Panc1 (cell line): ENCODE measurements around the gene ERC2. TPM values are rescaled to one million over a fixed set of nuclear protein-coding genes. Genes with fewer than 3 reads are reported as not detected.
"Not testable (repeated sequence)": the region's sequence is repeated elsewhere in the genome, so short reads cannot be mapped to it uniquely, and the experiment has no call there.

ENCODE experiments used
- ATAC-seq: fragments of 200-7000 bp; cut with Tn5 transposase; 2 replicates; pipeline ENCODE4 v1.9.1; 2020; ENCODE audit warnings: mild to moderate bottlenecking, moderate library complexity
- BruUV-seq: library from RNA; stranded (reverse); fragments of 400-500 nt; replicated peaks from 2 replicates; lab custom pipeline; 2021; lab: Mats Ljungman, UMichigan
- CTCF ChIA-PET: fragments of 300-600 bp; sonication (Branson Sonifier 250); formaldehyde crosslinking; loops from one replicate; lab custom pipeline; 2022; ENCODE audit warnings: antibody characterized with exemption; lab: Charles Lee
- POLR2A ChIA-PET: fragments of 300-600 bp; sonication (Branson Sonifier 250); formaldehyde crosslinking; loops from one replicate; lab custom pipeline; 2022; ENCODE audit warnings: antibody characterized with exemption; lab: Charles Lee
- DNase-seq: peaks from one replicate; pipeline ENCODE4 v3.0.0-alpha.2; 2010; ENCODE audit warnings: low read depth, low spot score
- H3K27ac ChIP-seq: 2 replicates; pipeline ENCODE4 v1.5.1; 2011; ENCODE audit warnings: mild to moderate bottlenecking, low read length, inconsistent platforms
- H3K27me3 ChIP-seq: fragments of 200-500 bp; sonication (Bioruptor generic); 2 replicates; pipeline ENCODE4 v1.6.0; 2014; ENCODE audit warnings: low read length, inconsistent platforms; ENCODE audit not compliant: control insufficient read depth, insufficient read depth
- H3K36me3 ChIP-seq: fragments of 200-500 bp; sonication (Bioruptor generic); 2 replicates; pipeline ENCODE4 v1.5.1; 2014; ENCODE audit warnings: inconsistent platforms, mild to moderate bottlenecking, low read length, moderate library complexity; ENCODE audit not compliant: control insufficient read depth, insufficient read depth
- H3K4me1 ChIP-seq: 2 replicates; pipeline ENCODE4 v1.5.1; 2011; ENCODE audit warnings: inconsistent platforms, mild to moderate bottlenecking, low read length, moderate library complexity; ENCODE audit not compliant: control insufficient read depth, insufficient read depth
- H3K4me3 ChIP-seq, 2 experiments: 2 replicates each; pipeline ENCODE4 v1.5.1; 2011 to 2012; ENCODE audit warnings: low read depth in 2 of 2, low read length in 2 of 2, mild to moderate bottlenecking in 2 of 2, inconsistent platforms in 1 of 2, moderate library complexity in 1 of 2
- H3K9me3 ChIP-seq: fragments of 200-500 bp; sonication (Bioruptor generic); 2 replicates; pipeline ENCODE4 v1.5.1; 2014; ENCODE audit warnings: low read depth, mild to moderate bottlenecking, inconsistent platforms, low read length, moderate library complexity; ENCODE audit not compliant: control insufficient read depth, insufficient read depth
- POLR2AphosphoS5 ChIP-seq: IDR thresholded peaks from 2 replicates; pipeline ENCODE4 v1.6.1; 2012; ENCODE audit warnings: mild to moderate bottlenecking, low read depth, low read length, moderate library complexity
- SIN3A ChIP-seq: IDR thresholded peaks from 2 replicates; pipeline ENCODE4 v1.6.1; 2012; ENCODE audit warnings: low read depth, mild to moderate bottlenecking, low read length, moderate library complexity, borderline replicate concordance; ENCODE audit not compliant: insufficient read depth
- TCF7L2 ChIP-seq: IDR thresholded peaks from 2 replicates; pipeline ENCODE4 v1.6.1; 2011; ENCODE audit warnings: mild to moderate bottlenecking, low read depth, low read length, inconsistent platforms
- in situ Hi-C: cut with HindIII; loops from 2 replicates; pipeline ENCODE4 v1.10.0; 2016; ENCODE audit warnings: low sequenced_read_pairs, low pct_unique_long_range_greater_than_20kb
- intact Hi-C: fragments of 100-400 bp; cut with micrococcal nuclease; formaldehyde crosslinking; loops from one replicate; pipeline ENCODE4 v1.10.0; 2022; ENCODE audit not compliant: unreplicated experiment
- total RNA-seq: library from RNA; stranded (reverse); gene quantifications from one replicate; pipeline ENCODE4 v1.2.1, GENCODE V29; 2021; ENCODE audit not compliant: unreplicated experiment
- TF ChIP-seq, protein P1 (sequence below): fragments of 450-650 bp; IDR thresholded peaks from 2 replicates; pipeline ENCODE4 v1.5.1; 2017; ENCODE audit warnings: mild to moderate bottlenecking
- TF ChIP-seq, protein P2 (sequence below), 2 experiments: IDR thresholded peaks; 2 replicates each; pipeline ENCODE4 v1.6.1; 2011 to 2012; ENCODE audit warnings: low read depth in 2 of 2, control low read depth in 1 of 2, low read length in 1 of 2, mild to moderate bottlenecking in 1 of 2, moderate library complexity in 1 of 2; ENCODE audit not compliant: insufficient read depth in 1 of 2

The ERC2 gene
- total RNA-seq, 1 experiment from 2014 or later: 0.33 TPM

DNA sequence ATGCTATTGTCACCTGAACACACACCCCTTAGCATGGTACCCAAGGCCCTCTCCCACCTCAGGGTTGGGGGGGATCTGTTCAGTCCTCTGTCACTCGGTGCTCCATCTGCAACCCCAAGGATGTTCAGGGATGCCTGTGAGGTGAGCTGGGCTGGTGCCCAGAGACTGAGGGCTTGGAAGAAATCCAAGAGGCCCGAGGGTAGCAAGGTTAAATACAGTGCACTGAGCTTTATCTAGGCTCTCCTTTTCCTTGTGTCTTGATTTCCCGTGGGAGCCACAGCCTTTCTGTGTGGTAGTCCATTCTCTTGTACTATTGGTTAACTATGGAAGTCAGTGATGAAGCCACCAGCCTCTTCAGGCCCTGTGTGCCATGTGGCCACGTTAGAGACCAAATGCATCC is 962.5 kb downstream of the ERC2 start:
- TF ChIP-seq POLR2AphosphoS5 (no peak), SIN3A (no peak), TCF7L2 (no peak)
- TF ChIP-seq, protein P1, sequence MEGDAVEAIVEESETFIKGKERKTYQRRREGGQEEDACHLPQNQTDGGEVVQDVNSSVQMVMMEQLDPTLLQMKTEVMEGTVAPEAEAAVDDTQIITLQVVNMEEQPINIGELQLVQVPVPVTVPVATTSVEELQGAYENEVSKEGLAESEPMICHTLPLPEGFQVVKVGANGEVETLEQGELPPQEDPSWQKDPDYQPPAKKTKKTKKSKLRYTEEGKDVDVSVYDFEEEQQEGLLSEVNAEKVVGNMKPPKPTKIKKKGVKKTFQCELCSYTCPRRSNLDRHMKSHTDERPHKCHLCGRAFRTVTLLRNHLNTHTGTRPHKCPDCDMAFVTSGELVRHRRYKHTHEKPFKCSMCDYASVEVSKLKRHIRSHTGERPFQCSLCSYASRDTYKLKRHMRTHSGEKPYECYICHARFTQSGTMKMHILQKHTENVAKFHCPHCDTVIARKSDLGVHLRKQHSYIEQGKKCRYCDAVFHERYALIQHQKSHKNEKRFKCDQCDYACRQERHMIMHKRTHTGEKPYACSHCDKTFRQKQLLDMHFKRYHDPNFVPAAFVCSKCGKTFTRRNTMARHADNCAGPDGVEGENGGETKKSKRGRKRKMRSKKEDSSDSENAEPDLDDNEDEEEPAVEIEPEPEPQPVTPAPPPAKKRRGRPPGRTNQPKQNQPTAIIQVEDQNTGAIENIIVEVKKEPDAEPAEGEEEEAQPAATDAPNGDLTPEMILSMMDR: no peak
- TF ChIP-seq, protein P2, sequence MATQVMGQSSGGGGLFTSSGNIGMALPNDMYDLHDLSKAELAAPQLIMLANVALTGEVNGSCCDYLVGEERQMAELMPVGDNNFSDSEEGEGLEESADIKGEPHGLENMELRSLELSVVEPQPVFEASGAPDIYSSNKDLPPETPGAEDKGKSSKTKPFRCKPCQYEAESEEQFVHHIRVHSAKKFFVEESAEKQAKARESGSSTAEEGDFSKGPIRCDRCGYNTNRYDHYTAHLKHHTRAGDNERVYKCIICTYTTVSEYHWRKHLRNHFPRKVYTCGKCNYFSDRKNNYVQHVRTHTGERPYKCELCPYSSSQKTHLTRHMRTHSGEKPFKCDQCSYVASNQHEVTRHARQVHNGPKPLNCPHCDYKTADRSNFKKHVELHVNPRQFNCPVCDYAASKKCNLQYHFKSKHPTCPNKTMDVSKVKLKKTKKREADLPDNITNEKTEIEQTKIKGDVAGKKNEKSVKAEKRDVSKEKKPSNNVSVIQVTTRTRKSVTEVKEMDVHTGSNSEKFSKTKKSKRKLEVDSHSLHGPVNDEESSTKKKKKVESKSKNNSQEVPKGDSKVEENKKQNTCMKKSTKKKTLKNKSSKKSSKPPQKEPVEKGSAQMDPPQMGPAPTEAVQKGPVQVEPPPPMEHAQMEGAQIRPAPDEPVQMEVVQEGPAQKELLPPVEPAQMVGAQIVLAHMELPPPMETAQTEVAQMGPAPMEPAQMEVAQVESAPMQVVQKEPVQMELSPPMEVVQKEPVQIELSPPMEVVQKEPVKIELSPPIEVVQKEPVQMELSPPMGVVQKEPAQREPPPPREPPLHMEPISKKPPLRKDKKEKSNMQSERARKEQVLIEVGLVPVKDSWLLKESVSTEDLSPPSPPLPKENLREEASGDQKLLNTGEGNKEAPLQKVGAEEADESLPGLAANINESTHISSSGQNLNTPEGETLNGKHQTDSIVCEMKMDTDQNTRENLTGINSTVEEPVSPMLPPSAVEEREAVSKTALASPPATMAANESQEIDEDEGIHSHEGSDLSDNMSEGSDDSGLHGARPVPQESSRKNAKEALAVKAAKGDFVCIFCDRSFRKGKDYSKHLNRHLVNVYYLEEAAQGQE (IDR thresholded peaks at IDR 0.05; ENCODE audit: insufficient read depth in 1 of 2, low read depth in 2 of 2, low read length in 1 of 2): no peak
- POLR2A ChIA-PET: no interaction called here
- no peak overlapping the region for H3K27ac ChIP-seq
- H3K36me3 ChIP-seq: no peaks in the 10 kb centered on the region
- H3K4me3 ChIP-seq: no peak overlapping the region
- CTCF ChIA-PET: no interaction called here
- intact Hi-C loops (no loop called here), in situ Hi-C loops (no loop called here)
- H3K27me3 ChIP-seq: no peaks in the 10 kb centered on the region
- BruUV-seq: no TSS peak
- no peaks in the 10 kb centered on the region for H3K4me1 ChIP-seq
- H3K9me3 ChIP-seq: no peaks in the 10 kb centered on the region
- DNase-seq (no peak), ATAC-seq (no peak)

DNA sequence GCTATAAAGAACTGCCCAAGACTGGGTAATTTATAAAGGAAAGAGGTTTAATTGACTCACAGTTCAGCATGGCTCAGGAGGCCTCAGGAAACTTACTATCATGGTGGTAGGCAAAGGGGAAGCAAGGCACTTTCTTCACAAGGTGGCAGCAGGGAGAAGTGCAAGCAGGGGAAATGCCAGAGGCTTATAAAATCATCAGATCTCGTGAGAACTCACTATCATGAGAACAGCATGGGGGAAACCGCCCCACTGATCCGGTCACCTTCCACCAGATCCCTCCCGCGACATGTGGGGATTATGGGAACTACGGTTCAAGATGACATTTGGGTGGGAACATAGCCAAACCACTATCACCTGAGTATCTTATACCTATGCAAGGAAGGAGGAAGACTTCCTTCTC is 963.2 kb downstream of the ERC2 start:
- H3K36me3 ChIP-seq, DNase-seq, ATAC-seq: not testable (repeated sequence)

More for the DNA sequence above, 963.2 kb downstream of the ERC2 start:
- H3K27me3 ChIP-seq, intact Hi-C loops, H3K27ac ChIP-seq, H3K9me3 ChIP-seq, in situ Hi-C loops, POLR2A ChIA-PET, H3K4me3 ChIP-seq, H3K4me1 ChIP-seq, BruUV-seq, CTCF ChIA-PET: not testable (repeated sequence)
- TF ChIP-seq, protein P1: peak; percentile 29; the same call in 1 of the 2 replicates
